ENCODE results near the gene IRF2BPL. TPM values are rescaled to one million over a fixed set of nuclear protein-coding genes. Genes with fewer than 3 reads are reported as not detected.

IRF2BPL gene
- total RNA-seq, 1 donor from 2014 or later = 65.6 TPM

DNA sequence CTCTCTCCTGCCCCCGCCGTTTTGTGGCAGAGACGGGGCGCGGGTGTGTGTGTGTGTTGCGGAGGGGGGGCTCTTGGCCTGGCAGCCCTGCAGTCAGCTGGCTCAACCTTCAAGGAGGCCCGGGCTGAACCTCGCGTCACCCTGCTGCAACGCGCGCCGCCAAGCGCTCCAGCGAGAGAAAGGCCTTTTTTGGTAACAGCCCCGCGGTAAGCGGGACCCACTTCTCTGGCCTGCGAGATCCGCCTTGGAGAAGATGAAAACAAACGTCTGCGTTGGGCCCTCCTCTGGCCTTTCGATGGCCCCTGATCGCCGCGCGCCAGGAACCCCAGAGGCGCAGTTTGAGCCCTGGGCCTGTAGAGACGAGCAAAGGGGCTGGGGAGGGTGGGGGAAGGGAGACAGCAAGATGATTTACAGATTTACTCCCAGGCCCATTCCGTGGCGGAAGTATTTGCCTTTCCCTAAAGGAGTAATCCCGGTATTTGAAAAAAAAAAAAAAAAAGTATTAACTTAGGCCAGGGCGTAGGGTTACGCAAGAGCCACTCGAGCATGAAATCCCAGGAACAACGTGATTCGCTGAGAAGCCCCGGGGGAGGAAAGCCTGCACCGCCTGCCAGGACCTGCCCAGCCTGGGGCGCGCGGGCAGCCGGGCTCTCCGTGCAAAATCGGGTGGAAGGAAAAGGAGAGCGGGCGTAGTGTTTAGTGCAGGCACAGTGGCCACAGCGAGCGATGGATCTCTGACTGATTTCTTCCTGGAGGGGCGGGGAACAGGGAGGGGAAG is 4.5 kb upstream of the IRF2BPL start:
- peak; percentile 95 for DNase-seq (ENCODE audit: low read depth)
- peak overlapping the region; percentile 63 for H3K4me3 ChIP-seq (ENCODE audit: low read depth, low read length)
- TF ChIP-seq, protein P1, sequence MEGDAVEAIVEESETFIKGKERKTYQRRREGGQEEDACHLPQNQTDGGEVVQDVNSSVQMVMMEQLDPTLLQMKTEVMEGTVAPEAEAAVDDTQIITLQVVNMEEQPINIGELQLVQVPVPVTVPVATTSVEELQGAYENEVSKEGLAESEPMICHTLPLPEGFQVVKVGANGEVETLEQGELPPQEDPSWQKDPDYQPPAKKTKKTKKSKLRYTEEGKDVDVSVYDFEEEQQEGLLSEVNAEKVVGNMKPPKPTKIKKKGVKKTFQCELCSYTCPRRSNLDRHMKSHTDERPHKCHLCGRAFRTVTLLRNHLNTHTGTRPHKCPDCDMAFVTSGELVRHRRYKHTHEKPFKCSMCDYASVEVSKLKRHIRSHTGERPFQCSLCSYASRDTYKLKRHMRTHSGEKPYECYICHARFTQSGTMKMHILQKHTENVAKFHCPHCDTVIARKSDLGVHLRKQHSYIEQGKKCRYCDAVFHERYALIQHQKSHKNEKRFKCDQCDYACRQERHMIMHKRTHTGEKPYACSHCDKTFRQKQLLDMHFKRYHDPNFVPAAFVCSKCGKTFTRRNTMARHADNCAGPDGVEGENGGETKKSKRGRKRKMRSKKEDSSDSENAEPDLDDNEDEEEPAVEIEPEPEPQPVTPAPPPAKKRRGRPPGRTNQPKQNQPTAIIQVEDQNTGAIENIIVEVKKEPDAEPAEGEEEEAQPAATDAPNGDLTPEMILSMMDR (conservative IDR thresholded peaks at IDR 0.05; ENCODE audit: low read depth, low read length) = peak; percentile 14

DNA sequence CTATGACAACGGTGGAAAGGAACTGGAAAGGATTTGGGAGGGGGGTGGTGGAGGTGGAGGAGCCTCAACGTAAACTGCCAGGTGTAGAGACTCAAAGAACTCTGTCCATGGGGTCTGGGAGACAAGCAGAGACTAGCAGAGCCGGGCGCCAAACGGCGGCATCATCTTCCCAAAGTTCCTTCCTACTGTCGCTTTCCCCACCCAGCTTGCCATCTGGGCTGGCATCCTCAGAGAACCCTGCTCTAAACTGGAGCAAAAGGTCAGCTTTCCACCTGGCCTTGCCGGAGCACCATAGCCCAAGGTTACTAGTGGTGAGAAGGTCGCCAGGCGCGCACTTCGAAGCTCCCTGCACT is 4.0 kb upstream of the IRF2BPL start:
- peak overlapping the region; percentile 35 for H3K4me3 ChIP-seq (ENCODE audit: low read depth, low read length)
- no peak for DNase-seq (ENCODE audit: low read depth)
- TF ChIP-seq, protein P1 (conservative IDR thresholded peaks at IDR 0.05; ENCODE audit: low read depth, low read length) = no peak

DNA sequence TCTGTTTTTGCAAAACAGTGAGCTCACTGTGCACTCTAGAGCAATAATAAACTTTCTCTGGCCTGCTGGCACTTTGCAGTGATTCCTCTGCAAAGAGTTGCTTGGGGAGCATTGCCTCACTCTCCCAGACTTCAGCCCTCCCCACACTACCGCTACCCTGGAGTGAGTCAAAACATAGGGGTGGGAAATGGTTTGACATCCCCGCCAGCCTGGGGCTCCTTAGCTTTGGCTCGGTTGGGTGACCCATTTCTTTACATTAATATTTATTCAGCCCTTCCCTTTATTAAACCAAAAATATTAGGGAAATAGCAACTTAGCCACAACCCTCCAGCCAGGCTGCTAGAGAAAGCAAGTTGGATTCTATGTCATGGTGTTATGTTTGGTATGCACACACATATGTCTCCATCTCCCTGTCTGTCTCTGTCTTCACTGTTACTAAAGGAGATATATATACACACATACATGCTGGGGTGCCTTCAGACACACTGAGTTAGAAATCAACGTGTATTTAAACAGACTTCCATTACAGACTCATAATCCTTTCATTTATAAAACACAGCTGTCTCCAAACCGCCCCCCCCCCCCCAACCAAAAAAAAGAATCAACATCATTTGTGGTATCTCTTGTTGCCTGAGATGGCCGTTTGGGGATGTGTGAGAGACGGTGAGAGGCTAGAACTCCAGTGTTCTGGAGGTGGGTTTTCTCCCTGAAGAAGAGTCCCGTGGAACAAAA is 3.4 kb upstream of the IRF2BPL start:
- no peak for DNase-seq (ENCODE audit: low read depth)
- TF ChIP-seq, protein P1 (conservative IDR thresholded peaks at IDR 0.05; ENCODE audit: low read depth, low read length) = no peak
- H3K4me3 ChIP-seq (ENCODE audit: low read depth, low read length) = no peak overlapping the region

DNA sequence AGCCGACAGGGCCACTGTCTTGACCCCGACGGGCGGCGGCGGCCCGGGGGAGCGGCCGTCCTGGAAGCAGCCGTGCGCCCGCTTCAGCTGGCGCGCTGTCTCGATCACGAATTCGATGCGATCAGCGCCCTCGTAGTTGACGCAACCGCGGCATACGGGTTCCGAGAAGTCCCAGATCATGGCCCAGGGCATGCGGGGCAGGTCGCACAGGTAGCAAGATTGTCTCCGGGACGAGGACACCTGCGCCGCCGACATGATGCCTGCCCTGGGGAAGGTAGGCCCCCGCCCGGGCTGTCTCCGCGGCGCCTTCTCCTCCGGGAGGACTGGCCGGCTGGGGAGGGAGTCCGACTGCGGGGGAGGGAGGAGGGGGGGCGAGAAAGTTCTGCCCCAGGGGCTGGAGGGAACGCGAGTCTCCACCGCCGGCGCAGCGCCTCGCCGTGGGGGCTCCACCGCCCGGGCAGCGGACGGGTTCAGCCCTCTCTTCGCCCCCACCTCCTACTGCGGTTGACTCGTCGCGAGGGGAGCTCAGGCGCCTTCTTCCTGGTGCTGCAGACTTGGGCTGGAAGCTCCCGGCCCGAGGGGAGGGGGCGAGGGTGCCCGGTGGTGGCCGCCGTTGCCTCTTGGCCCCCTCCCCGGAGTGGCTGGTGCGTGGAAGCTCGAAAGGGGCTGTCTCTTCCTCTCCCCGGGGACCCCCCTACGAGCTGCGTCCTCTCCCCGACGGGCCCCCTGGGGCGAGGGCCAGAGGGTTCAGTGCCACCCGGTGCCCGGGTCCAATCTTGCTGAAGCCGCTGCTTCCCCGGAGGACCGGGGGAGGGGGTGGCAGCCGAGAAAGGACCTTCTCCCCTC is 747 bp downstream of the IRF2BPL start:
- TF ChIP-seq, protein P1 (conservative IDR thresholded peaks at IDR 0.05; ENCODE audit: low read depth, low read length) = peak; percentile 23
- DNase-seq (ENCODE audit: low read depth) = no peak

DNA sequence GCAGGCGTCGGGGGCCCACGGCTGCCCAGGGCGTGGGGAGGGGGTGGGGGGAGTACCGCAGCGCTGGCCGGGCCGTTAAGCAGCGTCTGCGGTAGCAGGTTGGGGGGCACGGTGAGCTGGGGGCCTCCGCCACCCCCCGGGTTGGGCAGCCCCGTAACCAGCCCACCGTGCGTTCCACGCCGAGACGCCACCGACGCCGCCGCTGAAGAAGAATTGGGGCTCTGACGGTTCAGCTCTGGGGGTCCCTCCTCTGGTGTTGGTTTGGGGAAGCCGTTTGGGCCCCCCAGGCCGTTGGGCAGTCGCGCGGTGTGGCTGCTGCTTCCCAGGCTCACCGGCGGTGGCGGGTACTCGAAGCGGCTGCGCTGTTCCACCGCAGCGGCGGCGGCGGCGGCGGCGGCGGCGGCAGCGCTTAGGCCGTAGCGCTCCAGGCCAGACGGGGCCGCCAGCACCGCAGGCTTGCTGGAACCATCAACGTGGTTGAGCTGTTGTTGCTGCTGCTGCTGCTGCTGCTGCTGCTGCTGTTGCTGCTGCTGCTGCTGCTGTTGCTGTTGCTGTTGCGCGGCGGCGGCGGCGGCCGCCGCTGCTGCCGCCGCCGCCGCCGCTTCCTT is 1.5 kb downstream of the IRF2BPL start:
- TF ChIP-seq, protein P1 (conservative IDR thresholded peaks at IDR 0.05; ENCODE audit: low read depth, low read length) = no peak
- DNase-seq (ENCODE audit: low read depth) = no peak
- H3K4me3 ChIP-seq (ENCODE audit: low read depth, low read length) = peak overlapping the region; percentile 79

More for the DNA sequence above, 747 bp downstream of the IRF2BPL start:
- peak overlapping the region; percentile 79 for H3K4me3 ChIP-seq (ENCODE audit: low read depth, low read length)

DNA sequence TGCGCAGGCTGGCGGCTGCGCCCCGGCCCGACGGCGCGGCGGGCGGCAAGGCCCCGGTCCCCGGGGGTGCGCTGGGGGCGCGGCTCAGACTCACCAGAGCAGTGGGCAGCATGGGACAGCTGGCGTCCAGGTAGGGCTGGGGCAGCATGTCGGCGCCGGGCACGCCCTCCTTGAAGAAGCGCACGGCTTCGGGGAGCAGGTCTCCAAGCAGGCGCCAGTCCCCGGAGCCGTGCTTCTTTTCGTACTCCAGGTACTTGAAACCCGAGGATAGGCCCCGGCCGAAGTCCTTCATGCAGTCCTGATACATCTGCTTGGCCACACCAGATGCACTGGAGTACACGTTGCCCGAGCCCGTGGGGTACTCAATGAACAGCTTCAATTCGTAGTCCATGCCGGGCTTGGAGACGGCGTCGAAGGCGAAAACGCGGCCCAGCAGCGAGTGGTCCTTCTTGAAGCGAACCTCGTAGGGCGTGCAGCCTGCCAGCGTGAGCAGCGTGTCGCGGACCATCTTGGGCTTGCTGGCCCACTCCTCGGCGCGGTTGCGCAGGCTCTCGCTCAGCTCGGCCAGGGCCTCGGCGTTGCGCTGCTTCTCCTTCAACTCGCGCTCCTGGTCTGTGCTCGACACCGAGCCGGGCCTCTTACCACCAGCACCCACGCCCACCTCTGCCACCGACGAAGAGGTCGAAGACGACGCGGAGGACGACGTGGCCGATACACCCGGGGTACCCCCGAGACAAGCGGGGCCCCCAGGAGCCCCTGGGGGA is 2.2 kb downstream of the IRF2BPL start:
- H3K4me3 ChIP-seq (ENCODE audit: low read depth, low read length) = peak overlapping the region; percentile 79
- DNase-seq (ENCODE audit: low read depth) = no peak
- TF ChIP-seq, protein P1 (conservative IDR thresholded peaks at IDR 0.05; ENCODE audit: low read depth, low read length) = no peak

Data from epithelial cell of proximal tubule (primary cell).